Endothelial cell of umbilical vein (primary cell): ENCODE data around the gene SKIL.

Source experiments
- EZH2 ChIP-seq: IDR thresholded peaks from 2 replicates; pipeline ENCODE4 v1.6.1; 2012; ENCODE audit warnings: borderline replicate concordance, low read depth, mild to moderate bottlenecking, moderate library complexity, low read length, inconsistent platforms; ENCODE audit not compliant: severe bottlenecking
- FOS ChIP-seq: IDR thresholded peaks from 2 replicates; pipeline ENCODE4 v1.6.1; 2011; ENCODE audit warnings: mild to moderate bottlenecking, low read length, moderate library complexity, borderline replicate concordance; ENCODE audit not compliant: insufficient read depth
- POLR2A ChIP-seq: IDR thresholded peaks from 2 replicates; pipeline ENCODE4 v1.6.1; 2012; ENCODE audit warnings: low read depth, mild to moderate bottlenecking, control low read depth, low read length
- POLR2AphosphoS5 ChIP-seq: IDR thresholded peaks from 2 replicates; pipeline ENCODE4 v1.6.1; 2012; ENCODE audit warnings: low read depth, mild to moderate bottlenecking, control low read depth, low read length, moderate library complexity; ENCODE audit not compliant: insufficient read depth
- TF ChIP-seq, protein P1 (sequence below), 2 donors: IDR thresholded peaks; 1 replicate in 1 of 2; 2 replicates in 1 of 2; pipeline ENCODE4 v1.5.1; 2011; ENCODE audit warnings: low read length in 2 of 2, mild to moderate bottlenecking in 2 of 2, moderate library complexity in 2 of 2, control low read depth in 1 of 2, inconsistent platforms in 1 of 2, low read depth in 1 of 2; ENCODE audit not compliant: insufficient read depth in 1 of 2; ENCODE audit errors: extremely low read depth in 1 of 2
- TF ChIP-seq, protein P2 (sequence below): IDR thresholded peaks from 2 replicates; pipeline ENCODE4 v1.6.1; 2011; ENCODE audit not compliant: insufficient read depth, insufficient read length

GRCh38 chr3:170359178-170359704 is 1.7 kb downstream of the SKIL start:
- TF ChIP-seq EZH2 (no peak), POLR2A (no peak), POLR2AphosphoS5 (no peak), FOS (no peak)
- TF ChIP-seq, protein P1, sequence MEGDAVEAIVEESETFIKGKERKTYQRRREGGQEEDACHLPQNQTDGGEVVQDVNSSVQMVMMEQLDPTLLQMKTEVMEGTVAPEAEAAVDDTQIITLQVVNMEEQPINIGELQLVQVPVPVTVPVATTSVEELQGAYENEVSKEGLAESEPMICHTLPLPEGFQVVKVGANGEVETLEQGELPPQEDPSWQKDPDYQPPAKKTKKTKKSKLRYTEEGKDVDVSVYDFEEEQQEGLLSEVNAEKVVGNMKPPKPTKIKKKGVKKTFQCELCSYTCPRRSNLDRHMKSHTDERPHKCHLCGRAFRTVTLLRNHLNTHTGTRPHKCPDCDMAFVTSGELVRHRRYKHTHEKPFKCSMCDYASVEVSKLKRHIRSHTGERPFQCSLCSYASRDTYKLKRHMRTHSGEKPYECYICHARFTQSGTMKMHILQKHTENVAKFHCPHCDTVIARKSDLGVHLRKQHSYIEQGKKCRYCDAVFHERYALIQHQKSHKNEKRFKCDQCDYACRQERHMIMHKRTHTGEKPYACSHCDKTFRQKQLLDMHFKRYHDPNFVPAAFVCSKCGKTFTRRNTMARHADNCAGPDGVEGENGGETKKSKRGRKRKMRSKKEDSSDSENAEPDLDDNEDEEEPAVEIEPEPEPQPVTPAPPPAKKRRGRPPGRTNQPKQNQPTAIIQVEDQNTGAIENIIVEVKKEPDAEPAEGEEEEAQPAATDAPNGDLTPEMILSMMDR (IDR thresholded peaks at IDR 0.05; ENCODE audit: extremely low read depth in 1 of 2, insufficient read depth in 1 of 2, low read depth in 1 of 2, low read length in 2 of 2): no peak
- TF ChIP-seq, protein P2, sequence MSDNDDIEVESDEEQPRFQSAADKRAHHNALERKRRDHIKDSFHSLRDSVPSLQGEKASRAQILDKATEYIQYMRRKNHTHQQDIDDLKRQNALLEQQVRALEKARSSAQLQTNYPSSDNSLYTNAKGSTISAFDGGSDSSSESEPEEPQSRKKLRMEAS: no peak
